Kidney (tissue), 14 donors: ENCODE data around the gene XIST. TPM values are rescaled to one million over a fixed set of nuclear protein-coding genes. Genes with fewer than 3 reads are reported as not detected.
"Not testable (repeated sequence)": the region's sequence is repeated elsewhere in the genome, so short reads cannot be mapped to it uniquely, and the experiment has no call there.

Experiments
- DNase-seq, 5 donors: peaks; one replicate each; pipeline ENCODE4 v3.0.0-alpha.2; 2013 to 2020
- FAIRE-seq: peaks from 2 replicates; lab custom pipeline; 2012; peaks lifted over from hg19 to GRCh38; lab: Jason Lieb, UNC
- H3K27ac ChIP-seq, 2 donors: one replicate each; pipeline ENCODE4 v1.7.0; 2013; ENCODE audit warnings: low read depth in 2 of 2, low read length in 2 of 2, inconsistent platforms in 1 of 2
- H3K27me3 ChIP-seq: one replicate; pipeline ENCODE4 v1.7.1; 2013; ENCODE audit warnings: low read length, inconsistent platforms; ENCODE audit not compliant: control insufficient read depth, insufficient read depth
- H3K36me3 ChIP-seq, 3 donors: one replicate each; pipeline versions ENCODE4 v1.7.0 to v1.7.1; 2013; ENCODE audit warnings: low read length in 3 of 3, control low read depth in 1 of 3, inconsistent platforms in 1 of 3; ENCODE audit not compliant: insufficient read depth in 3 of 3, control insufficient read depth in 2 of 3
- H3K4me1 ChIP-seq, 3 donors: one replicate each; pipeline versions ENCODE4 v1.7.0 to v1.7.1; 2013; ENCODE audit warnings: low read length in 3 of 3, inconsistent platforms in 1 of 3, low read depth in 1 of 3; ENCODE audit not compliant: control insufficient read depth in 2 of 3, insufficient read depth in 2 of 3
- H3K4me3 ChIP-seq, 3 donors: one replicate each; pipeline versions ENCODE4 v1.7.0 to v1.8.1; 2013; ENCODE audit warnings: low read length in 3 of 3, control low read depth in 1 of 3, inconsistent platforms in 1 of 3
- H3K9ac ChIP-seq, 3 donors: one replicate each; pipeline versions ENCODE4 v1.7.0 to v1.7.1; 2013; ENCODE audit warnings: low read length in 3 of 3, control low read depth in 1 of 3, inconsistent platforms in 1 of 3
- H3K9me3 ChIP-seq, 3 donors: one replicate each; pipeline versions ENCODE4 v1.7.0 to v1.7.1; 2013; ENCODE audit warnings: low read length in 3 of 3, control low read depth in 1 of 3, inconsistent platforms in 1 of 3; ENCODE audit not compliant: control insufficient read depth in 2 of 3, insufficient read depth in 1 of 3
- intact Hi-C: fragments of 100-400 bp; cut with DNase I; formaldehyde crosslinking; loops from one replicate; pipeline ENCODE4 v1.11.1; 2022
- polyA plus RNA-seq: library from polyadenylated mRNA; stranded (reverse); fragments of 350-450 nt; fragmentation: Illumina TruSeq; extraction: RNeasy Lipid Tissue Mini Kit (QIAGEN cat#74804); gene quantifications from one replicate; pipeline ENCODE4 v1.2.3, GENCODE V29; 2014; ENCODE audit warnings: low read depth, low replicate concordance; ENCODE audit not compliant: insufficient read depth
- total RNA-seq: library from RNA; stranded (reverse); fragmentation: NEBNext Ultra II Directional; extraction: Animal tissue kit (Norgen Biotek cat#: 25700); gene quantifications from one replicate; pipeline ENCODE4 v1.2.1, GENCODE V29; 2021
- TF ChIP-seq, protein P1 (sequence below): IDR thresholded peaks from 3 replicates; pipeline ENCODE4 v1.5.1; 2012; ENCODE audit warnings: mild to moderate bottlenecking, moderate library complexity, borderline replicate concordance; ENCODE audit not compliant: insufficient read depth; ENCODE audit errors: extremely low read depth
- donor health status: control.
- donor health status: control.
- donor health status: control.
- donor health status: control.
- donor health status: control.
- donor health status: DM: yes; HTN: yes; CAD: no.
- donor health status: Normal renal cell carcinoma (clear cell type).

The XIST gene
- total and polyA plus RNA-seq, 2 donors from 2014 or later: 343 TPM; not detected in 1

DNA sequence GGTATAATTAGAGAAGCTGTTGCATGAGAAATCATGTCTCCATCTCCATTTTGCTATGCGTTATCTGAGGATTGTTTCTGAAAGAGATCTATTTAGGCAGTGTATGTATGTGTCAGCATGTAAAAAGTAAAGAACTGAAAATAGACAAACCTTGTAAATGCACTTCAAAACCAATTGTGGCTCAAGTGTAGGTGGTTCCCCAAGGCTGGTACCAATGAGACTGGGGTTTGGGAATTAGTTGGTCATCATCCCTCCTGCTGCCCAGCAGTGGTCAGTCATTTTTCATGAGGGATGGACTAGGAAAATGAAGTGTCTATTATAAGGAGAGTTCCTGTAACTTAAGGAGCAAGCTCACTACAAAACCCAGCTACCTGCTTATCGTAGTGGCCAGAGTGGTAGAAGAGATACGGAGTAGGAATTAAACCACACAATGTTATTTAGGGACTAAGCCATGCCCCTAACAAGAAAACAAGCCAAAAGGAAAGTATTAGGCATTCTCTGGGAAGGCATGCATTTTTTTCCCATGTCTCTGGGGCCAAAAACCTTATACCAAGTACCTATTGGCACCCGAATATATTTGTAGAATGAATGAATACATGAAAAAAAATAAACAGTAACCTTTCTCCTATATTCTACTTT lies 30.5 kb downstream of the XIST start:
- Histone ChIP-seq H3K36me3 (no peaks in the 10 kb centered on the region), H3K27me3 (no peaks in the 10 kb centered on the region), H3K4me3 (no peak overlapping the region), H3K9ac (no peak overlapping the region), H3K27ac (no peak overlapping the region), H3K9me3 (no peaks in the 10 kb centered on the region), H3K4me1 (no peaks in the 10 kb centered on the region)
- DNase-seq: no peak
- intact Hi-C loops: no loop called here
- TF ChIP-seq, protein P1, sequence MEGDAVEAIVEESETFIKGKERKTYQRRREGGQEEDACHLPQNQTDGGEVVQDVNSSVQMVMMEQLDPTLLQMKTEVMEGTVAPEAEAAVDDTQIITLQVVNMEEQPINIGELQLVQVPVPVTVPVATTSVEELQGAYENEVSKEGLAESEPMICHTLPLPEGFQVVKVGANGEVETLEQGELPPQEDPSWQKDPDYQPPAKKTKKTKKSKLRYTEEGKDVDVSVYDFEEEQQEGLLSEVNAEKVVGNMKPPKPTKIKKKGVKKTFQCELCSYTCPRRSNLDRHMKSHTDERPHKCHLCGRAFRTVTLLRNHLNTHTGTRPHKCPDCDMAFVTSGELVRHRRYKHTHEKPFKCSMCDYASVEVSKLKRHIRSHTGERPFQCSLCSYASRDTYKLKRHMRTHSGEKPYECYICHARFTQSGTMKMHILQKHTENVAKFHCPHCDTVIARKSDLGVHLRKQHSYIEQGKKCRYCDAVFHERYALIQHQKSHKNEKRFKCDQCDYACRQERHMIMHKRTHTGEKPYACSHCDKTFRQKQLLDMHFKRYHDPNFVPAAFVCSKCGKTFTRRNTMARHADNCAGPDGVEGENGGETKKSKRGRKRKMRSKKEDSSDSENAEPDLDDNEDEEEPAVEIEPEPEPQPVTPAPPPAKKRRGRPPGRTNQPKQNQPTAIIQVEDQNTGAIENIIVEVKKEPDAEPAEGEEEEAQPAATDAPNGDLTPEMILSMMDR: no peak
- FAIRE-seq: no peak

DNA sequence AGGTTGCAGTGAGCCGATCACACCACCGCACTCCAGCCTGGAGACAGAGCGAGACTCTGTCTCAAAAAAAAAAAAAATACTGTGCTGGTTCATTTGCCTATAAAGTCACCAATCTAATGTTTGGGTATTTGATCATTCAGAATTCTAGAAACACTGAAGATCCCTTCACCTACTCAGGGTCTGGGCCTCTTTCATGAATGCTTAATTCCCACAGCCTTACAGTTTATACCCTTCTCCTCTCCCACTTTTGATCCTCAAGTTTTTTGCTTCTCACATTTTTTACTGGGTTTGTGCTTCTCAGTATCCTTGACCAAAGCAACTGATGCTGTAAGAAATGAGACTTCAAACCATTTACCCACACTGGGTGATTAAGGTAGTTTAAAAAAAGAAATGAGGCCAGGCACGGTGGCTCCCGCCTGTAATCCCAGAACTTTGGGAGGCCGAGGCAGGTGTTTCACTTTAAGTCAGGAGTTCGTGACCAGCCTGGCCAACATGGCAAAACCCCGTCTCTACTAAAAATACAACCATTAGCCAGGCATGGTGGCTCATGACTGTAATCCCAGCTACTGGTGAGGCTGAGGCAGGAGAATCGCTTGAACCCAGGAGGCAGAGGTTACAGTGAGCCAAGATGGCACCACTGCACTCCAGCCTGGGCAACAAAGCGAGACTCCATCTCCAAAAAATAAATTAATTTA lies 32.5 kb downstream of the XIST start:
- H3K9ac ChIP-seq, H3K9me3 ChIP-seq, FAIRE-seq, intact Hi-C loops, DNase-seq, H3K4me3 ChIP-seq, H3K36me3 ChIP-seq, H3K4me1 ChIP-seq, H3K27ac ChIP-seq, H3K27me3 ChIP-seq: not testable (repeated sequence)

DNA sequence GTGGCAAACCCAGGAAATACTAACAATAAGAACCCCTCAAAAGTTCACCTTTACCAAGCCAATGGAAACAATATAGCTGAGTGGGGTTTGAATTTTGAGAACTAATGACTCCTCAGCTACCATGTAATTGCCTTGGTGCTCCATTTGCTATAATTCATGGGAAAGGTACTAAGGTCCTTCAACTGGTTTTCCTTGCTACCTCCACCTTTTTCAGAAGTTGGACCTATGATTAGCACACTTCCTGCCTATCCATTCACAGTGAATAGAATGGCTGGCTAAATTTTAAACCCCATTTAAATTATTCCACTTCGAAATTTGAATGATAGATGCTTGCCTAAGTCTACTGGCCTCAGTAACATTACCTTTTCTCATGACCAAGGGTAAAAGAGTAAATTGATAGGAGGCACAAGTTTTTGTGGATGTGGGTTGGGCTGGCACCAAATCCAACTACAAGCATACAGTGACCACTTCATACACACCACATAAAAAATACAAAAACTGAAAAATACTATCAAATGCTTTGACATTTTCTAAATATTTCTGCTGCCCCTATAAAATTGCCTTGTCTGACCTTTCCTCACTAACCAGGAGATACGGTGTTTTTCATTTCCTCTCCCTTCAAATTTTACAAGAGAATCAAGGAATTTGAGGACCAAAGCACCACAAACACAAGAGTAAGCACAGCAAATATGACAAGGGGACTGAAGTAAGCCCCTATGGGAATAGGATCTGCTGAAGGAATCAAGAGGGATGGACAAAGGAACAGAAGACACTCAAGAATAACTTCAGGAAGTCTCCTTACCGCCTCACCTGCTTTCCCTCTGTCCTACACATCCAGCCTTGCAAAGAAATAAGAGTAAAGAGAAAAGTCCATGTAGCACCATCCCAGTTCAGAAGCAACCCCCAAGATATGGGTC lies 34.1 kb downstream of the XIST start:
- no peak for DNase-seq
- intact Hi-C loops: no loop called here
- Histone ChIP-seq H3K27me3 (no peaks in the 10 kb centered on the region), H3K9ac (no peak overlapping the region), H3K4me3 (no peak overlapping the region), H3K9me3 (no peaks in the 10 kb centered on the region), H3K36me3 (no peaks in the 10 kb centered on the region), H3K27ac (no peak overlapping the region), H3K4me1 (no peaks in the 10 kb centered on the region)
- TF ChIP-seq, protein P1: no peak
- FAIRE-seq: no peak
